Mucosa of rectum (tissue), 2 donors: ENCODE measurements around the gene CDK10.

ENCODE experiments used
- H3K27ac ChIP-seq, 2 donors: one replicate each; pipeline ENCODE4 v1.7.0; 2013; ENCODE audit warnings: inconsistent platforms in 2 of 2, low read depth in 2 of 2, low read length in 2 of 2
- H3K27me3 ChIP-seq, 2 donors: one replicate each; pipeline ENCODE4 v1.7.0; 2013; ENCODE audit warnings: low read length in 2 of 2; ENCODE audit not compliant: control insufficient read depth in 2 of 2, insufficient read depth in 2 of 2
- H3K36me3 ChIP-seq, 2 donors: one replicate each; pipeline ENCODE4 v1.7.0; 2013; ENCODE audit warnings: low read length in 2 of 2; ENCODE audit not compliant: control insufficient read depth in 2 of 2, insufficient read depth in 2 of 2
- H3K4me1 ChIP-seq, 2 donors: one replicate each; pipeline ENCODE4 v1.7.0; 2013; ENCODE audit warnings: low read length in 2 of 2, mild to moderate bottlenecking in 1 of 2; ENCODE audit not compliant: control insufficient read depth in 2 of 2, insufficient read depth in 2 of 2
- H3K4me3 ChIP-seq, 2 donors: one replicate each; pipeline ENCODE4 v1.7.0; 2013; ENCODE audit warnings: low read length in 2 of 2
- H3K9ac ChIP-seq, 2 donors: one replicate each; pipeline ENCODE4 v1.7.0; 2013; ENCODE audit warnings: low read length in 2 of 2, low read depth in 1 of 2, mild to moderate bottlenecking in 1 of 2
- H3K9me3 ChIP-seq, 2 donors: one replicate each; pipeline ENCODE4 v1.7.0; 2013; ENCODE audit warnings: low read length in 2 of 2; ENCODE audit not compliant: control insufficient read depth in 2 of 2
- donor health status: healthy.
- donor health status: Normal muscosa, but diverticular disease.

Gene CDK10

GRCh38 chr16:89733322-89733721, 46.8 kb downstream of the CDK10 start:
- no peak overlapping the region for H3K9ac ChIP-seq
- no peak overlapping the region for H3K4me3 ChIP-seq
- no peak overlapping the region for H3K27ac ChIP-seq
- no peaks in the 10 kb centered on the region for H3K9me3 ChIP-seq
- no peaks in the 10 kb centered on the region for H3K4me1 ChIP-seq
- H3K36me3 ChIP-seq: peaks cover 78 to 82% of the 10 kb centered on the region in 2 donors
- H3K27me3 ChIP-seq: no peaks in the 10 kb centered on the region

- Histone ChIP-seq H3K4me1 (no peaks in the 10 kb centered on the region), H3K4me3 (no peak overlapping the region), H3K36me3 (peaks cover 80 to 84% of the 10 kb centered on the region in 2 donors), H3K27ac (no peak overlapping the region), H3K9ac (no peak overlapping the region), H3K27me3 (no peaks in the 10 kb centered on the region), H3K9me3 (no peaks in the 10 kb centered on the region)
These were observed 47.3 kb downstream of the CDK10 start for GRCh38 chr16:89733792-89734191.

- H3K36me3 ChIP-seq: peaks cover 72 to 80% of the 10 kb centered on the region in 2 donors
- H3K27me3 ChIP-seq: no peaks in the 10 kb centered on the region
- no peak overlapping the region for H3K4me3 ChIP-seq
- H3K27ac ChIP-seq: no peak overlapping the region
- no peaks in the 10 kb centered on the region for H3K9me3 ChIP-seq
- no peaks in the 10 kb centered on the region for H3K4me1 ChIP-seq
- no peak overlapping the region for H3K9ac ChIP-seq
These were observed 50.1 kb downstream of the CDK10 start for GRCh38 chr16:89736554-89736953.

- Histone ChIP-seq H3K9ac (no peak overlapping the region), H3K36me3 (peaks cover 65 to 73% of the 10 kb centered on the region in 2 donors)
These were observed 51.0 kb downstream of the CDK10 start for GRCh38 chr16:89737341-89738071.

GRCh38 chr16:89738072-89738377, 51.5 kb downstream of the CDK10 start:
- Histone ChIP-seq H3K27ac (no peak overlapping the region), H3K4me1 (no peaks in the 10 kb centered on the region), H3K36me3 (peaks cover 60 to 68% of the 10 kb centered on the region in 2 donors), H3K4me3 (no peak overlapping the region), H3K9me3 (no peaks in the 10 kb centered on the region), H3K9ac (no peak overlapping the region), H3K27me3 (no peaks in the 10 kb centered on the region)

More at GRCh38 chr16:89737341-89738071, 51.0 kb downstream of the CDK10 start:
- H3K4me1 ChIP-seq: no peaks in the 10 kb centered on the region
- no peak overlapping the region for H3K4me3 ChIP-seq
- H3K9me3 ChIP-seq: no peaks in the 10 kb centered on the region
- no peaks in the 10 kb centered on the region for H3K27me3 ChIP-seq
- H3K27ac ChIP-seq: no peak overlapping the region

- no peak overlapping the region for H3K9ac ChIP-seq
- no peaks in the 10 kb centered on the region for H3K27me3 ChIP-seq
- no peaks in the 10 kb centered on the region for H3K4me1 ChIP-seq
- H3K9me3 ChIP-seq: no peaks in the 10 kb centered on the region
- no peak overlapping the region for H3K4me3 ChIP-seq
- no peak overlapping the region for H3K27ac ChIP-seq
- H3K36me3 ChIP-seq: peaks cover 54 to 61% of the 10 kb centered on the region in 2 donors
These were observed 52.2 kb downstream of the CDK10 start for GRCh38 chr16:89738538-89739317.

GRCh38 chr16:89739383-89739782, 52.9 kb downstream of the CDK10 start:
- no peaks in the 10 kb centered on the region for H3K4me1 ChIP-seq
- no peaks in the 10 kb centered on the region for H3K9me3 ChIP-seq
- H3K36me3 ChIP-seq: peaks cover 49 to 55% of the 10 kb centered on the region in 2 donors
- H3K9ac ChIP-seq: no peak overlapping the region
- H3K27me3 ChIP-seq: no peaks in the 10 kb centered on the region
- no peak overlapping the region for H3K27ac ChIP-seq
- H3K4me3 ChIP-seq: no peak overlapping the region

- Histone ChIP-seq H3K9me3 (no peaks in the 10 kb centered on the region), H3K27me3 (no peaks in the 10 kb centered on the region), H3K4me3 (no peak overlapping the region), H3K4me1 (no peaks in the 10 kb centered on the region), H3K9ac (no peak overlapping the region), H3K27ac (no peak overlapping the region), H3K36me3 (peaks cover 40 to 51% of the 10 kb centered on the region in 2 donors)
These were observed 55.0 kb downstream of the CDK10 start for GRCh38 chr16:89741342-89742014.

GRCh38 chr16:89742948-89743347, 56.5 kb downstream of the CDK10 start:
- Histone ChIP-seq H3K27me3 (no peaks in the 10 kb centered on the region), H3K4me1 (no peaks in the 10 kb centered on the region), H3K9me3 (no peaks in the 10 kb centered on the region), H3K9ac (no peak overlapping the region), H3K4me3 (no peak overlapping the region), H3K27ac (no peak overlapping the region), H3K36me3 (peaks cover 32 to 43% of the 10 kb centered on the region in 2 donors)

GRCh38 chr16:89744813-89745212, 58.3 kb downstream of the CDK10 start:
- Histone ChIP-seq H3K27ac (no peak overlapping the region), H3K36me3 (peaks cover 13 to 28% of the 10 kb centered on the region in 2 donors), H3K9me3 (no peaks in the 10 kb centered on the region), H3K4me3 (no peak overlapping the region), H3K9ac (no peak overlapping the region), H3K4me1 (peaks cover 0 to 2% of the 10 kb centered on the region in 2 donors), H3K27me3 (no peaks in the 10 kb centered on the region)
